ENCODE measurements around the gene CENPF. TPM values are rescaled to one million over a fixed set of nuclear protein-coding genes. Genes with fewer than 3 reads are reported as not detected.

Gene CENPF
- total and polyA plus RNA-seq, 8 donors: 0.15 to 43.2 (median 6.8) TPM

DNA sequence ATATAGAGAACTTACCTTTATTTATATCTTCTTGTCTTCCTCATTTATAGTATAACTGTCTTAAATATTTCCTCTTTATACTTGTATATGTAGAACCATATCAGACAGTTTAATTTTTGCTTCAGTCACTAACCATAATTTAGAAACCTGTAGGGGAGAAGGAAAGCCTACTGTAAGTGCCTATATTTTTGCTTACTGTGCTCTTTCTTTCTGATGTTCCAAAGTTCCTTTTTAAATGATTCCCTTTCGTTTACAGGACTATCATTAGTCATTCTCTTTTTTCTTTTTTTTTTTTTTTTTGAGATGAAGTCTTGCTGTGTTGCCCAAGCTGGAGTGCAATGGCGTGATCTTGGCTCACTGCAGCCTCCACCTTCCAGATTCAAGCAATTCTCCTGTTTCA is 109.7 kb downstream of the CENPF start:
- Histone ChIP-seq H3K27me3 (no peaks in the 10 kb centered on the region), H3K4me1 (no peaks in the 10 kb centered on the region), H3K36me3 (no peaks in the 10 kb centered on the region), H3K9me3 (no peaks in the 10 kb centered on the region), H3K4me3 (no peak overlapping the region), H3K27ac (no peak overlapping the region)
- TF ChIP-seq, protein P1, sequence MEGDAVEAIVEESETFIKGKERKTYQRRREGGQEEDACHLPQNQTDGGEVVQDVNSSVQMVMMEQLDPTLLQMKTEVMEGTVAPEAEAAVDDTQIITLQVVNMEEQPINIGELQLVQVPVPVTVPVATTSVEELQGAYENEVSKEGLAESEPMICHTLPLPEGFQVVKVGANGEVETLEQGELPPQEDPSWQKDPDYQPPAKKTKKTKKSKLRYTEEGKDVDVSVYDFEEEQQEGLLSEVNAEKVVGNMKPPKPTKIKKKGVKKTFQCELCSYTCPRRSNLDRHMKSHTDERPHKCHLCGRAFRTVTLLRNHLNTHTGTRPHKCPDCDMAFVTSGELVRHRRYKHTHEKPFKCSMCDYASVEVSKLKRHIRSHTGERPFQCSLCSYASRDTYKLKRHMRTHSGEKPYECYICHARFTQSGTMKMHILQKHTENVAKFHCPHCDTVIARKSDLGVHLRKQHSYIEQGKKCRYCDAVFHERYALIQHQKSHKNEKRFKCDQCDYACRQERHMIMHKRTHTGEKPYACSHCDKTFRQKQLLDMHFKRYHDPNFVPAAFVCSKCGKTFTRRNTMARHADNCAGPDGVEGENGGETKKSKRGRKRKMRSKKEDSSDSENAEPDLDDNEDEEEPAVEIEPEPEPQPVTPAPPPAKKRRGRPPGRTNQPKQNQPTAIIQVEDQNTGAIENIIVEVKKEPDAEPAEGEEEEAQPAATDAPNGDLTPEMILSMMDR (IDR thresholded peaks at IDR 0.05): no peak
- TF ChIP-seq EP300 (IDR thresholded peaks at IDR 0.05) (no peak), POLR2A (IDR thresholded peaks at IDR 0.05) (no peak), POLR2AphosphoS5 (IDR thresholded peaks at IDR 0.05) (no peak)
- DNase-seq: no peak
- WGBS, 5 donors: 57 to 69% (median 62%) methylated on average over 2 of the region's 2 CpGs
- intact Hi-C loops (cut with DNase I; ENCODE audit: low total_unique reads): no loop called here

Other genes with a start within 250 kb of the CENPF start
- 10 to 100 TPM in 4 of 5 donors, 1 to 10 TPM in 1; 5.5 to 44.6 (median 19.0) TPM for gene PTPN14, start 51.6 kb upstream of the CENPF start, total RNA-seq
- gene PTPN14, start 51.6 kb upstream of the CENPF start, polyA plus RNA-seq: 1 to 10 TPM; 1.7 to 4.2 (median 2.6) TPM